NCI-H1436 (cell line): ENCODE results near the gene TUBA3E.
"Not testable (repeated sequence)": the region's sequence is repeated elsewhere in the genome, so short reads cannot be mapped to it uniquely, and the experiment has no call there.

Experiments
- DNase-seq: peaks from one replicate; lab custom pipeline; 2025; lab: John Stamatoyannopoulos, UW

TUBA3E gene

GRCh38 chr2:130162486-130162885 is 35.8 kb downstream of the TUBA3E start:
- not testable (repeated sequence) for DNase-seq

GRCh38 chr2:130160838-130161705 is 37.2 kb downstream of the TUBA3E start:
- not testable (repeated sequence) for DNase-seq

GRCh38 chr2:130160131-130160530 is 38.1 kb downstream of the TUBA3E start:
- DNase-seq = no peak

- DNase-seq = not testable (repeated sequence)
These were observed 38.9 kb downstream of the TUBA3E start for GRCh38 chr2:130159376-130159775.

GRCh38 chr2:130158631-130159030 is 39.6 kb downstream of the TUBA3E start:
- DNase-seq = no peak

- not testable (repeated sequence) for DNase-seq
These were observed 40.3 kb downstream of the TUBA3E start for GRCh38 chr2:130157825-130158514.

GRCh38 chr2:130157354-130157753 is 40.9 kb downstream of the TUBA3E start:
- DNase-seq = not testable (repeated sequence)

GRCh38 chr2:130156624-130157004 is 41.6 kb downstream of the TUBA3E start:
- DNase-seq = no peak

- peak; percentile 27 for DNase-seq
These were observed 42.1 kb downstream of the TUBA3E start for GRCh38 chr2:130155956-130156623.

GRCh38 chr2:130154773-130155765 is 43.2 kb downstream of the TUBA3E start:
- no peak for DNase-seq

- DNase-seq = not testable (repeated sequence)
These were observed 43.8 kb downstream of the TUBA3E start for GRCh38 chr2:130154423-130154770.

- DNase-seq = not testable (repeated sequence)
These were observed 44.4 kb downstream of the TUBA3E start for GRCh38 chr2:130153721-130154422.

- no peak for DNase-seq
These were observed 45.2 kb downstream of the TUBA3E start for GRCh38 chr2:130152816-130153595.

- DNase-seq = not testable (repeated sequence)
These were observed 46.0 kb downstream of the TUBA3E start for GRCh38 chr2:130152136-130152815.

GRCh38 chr2:130151145-130151512 is 47.1 kb downstream of the TUBA3E start:
- DNase-seq = not testable (repeated sequence)

- no peak for DNase-seq
These were observed 47.8 kb downstream of the TUBA3E start for GRCh38 chr2:130150181-130151144.

- not testable (repeated sequence) for DNase-seq
These were observed 49.7 kb downstream of the TUBA3E start for GRCh38 chr2:130148515-130148914.

- DNase-seq = peak; percentile 55
These were observed 53.2 kb downstream of the TUBA3E start, which contains the start of gene CCDC74B for GRCh38 chr2:130145006-130145414. TSS of gene CCDC74B (minus strand) at chr2:130145112. CDS start at chr2:130144996, 116 bp downstream.
